Choroid plexus epithelial cell (primary cell): ENCODE data around the gene PRXL2B.
A peak's percentile ranks its signal among the peaks of the same experiment; 100 is the strongest.

Experiments
- DNase-seq: peaks from one replicate; pipeline ENCODE4 v3.0.0-alpha.2; 2010; ENCODE audit warnings: low read depth
- H3K4me3 ChIP-seq: 2 replicates; pipeline ENCODE4 v1.5.1; 2011; ENCODE audit warnings: low read depth, mild to moderate bottlenecking, control low read depth, low read length, moderate library complexity
- TF ChIP-seq, protein P1 (sequence below): conservative IDR thresholded peaks from 2 replicates; pipeline ENCODE4 v1.5.1; 2011; ENCODE audit warnings: low read depth, mild to moderate bottlenecking, control low read depth, inconsistent platforms, low read length, moderate library complexity

Gene PRXL2B

DNA sequence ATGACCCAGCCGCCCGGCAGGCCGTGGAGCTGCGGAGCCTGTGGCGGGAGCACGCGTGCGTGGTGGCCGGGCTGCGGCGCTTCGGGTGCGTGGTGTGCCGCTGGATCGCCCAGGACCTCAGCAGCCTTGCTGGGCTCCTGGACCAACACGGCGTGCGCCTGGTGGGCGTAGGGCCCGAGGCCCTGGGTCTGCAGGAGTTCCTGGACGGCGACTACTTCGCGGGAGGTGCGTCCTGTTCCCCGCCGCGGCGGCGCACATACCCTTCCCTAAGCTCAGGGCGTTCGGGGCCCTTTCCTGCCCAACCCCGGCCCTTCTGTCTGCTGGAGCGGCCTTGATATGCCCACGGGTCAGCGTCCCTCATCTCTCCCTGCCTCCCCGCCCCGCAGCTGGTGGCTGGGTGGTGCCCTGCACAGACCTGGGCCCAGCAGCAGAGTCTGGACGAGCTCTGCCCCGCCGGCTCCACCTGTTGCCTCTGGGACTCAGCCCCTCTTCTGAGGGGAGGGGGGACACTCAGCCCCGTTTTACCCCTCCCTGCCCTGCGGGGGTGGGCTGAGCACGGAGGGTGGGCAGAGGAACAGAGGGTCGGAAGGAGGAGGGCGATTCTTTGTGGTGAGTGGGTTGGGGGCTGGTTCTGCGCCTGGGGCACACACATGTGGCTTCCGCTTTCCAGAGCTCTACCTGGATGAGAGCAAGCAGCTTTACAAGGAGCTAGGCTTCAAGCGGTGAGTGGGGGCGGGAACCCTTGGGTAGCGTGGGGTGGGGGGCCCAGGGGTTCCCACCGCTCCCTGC is 688 bp downstream of the PRXL2B start:
- TF ChIP-seq, protein P1, sequence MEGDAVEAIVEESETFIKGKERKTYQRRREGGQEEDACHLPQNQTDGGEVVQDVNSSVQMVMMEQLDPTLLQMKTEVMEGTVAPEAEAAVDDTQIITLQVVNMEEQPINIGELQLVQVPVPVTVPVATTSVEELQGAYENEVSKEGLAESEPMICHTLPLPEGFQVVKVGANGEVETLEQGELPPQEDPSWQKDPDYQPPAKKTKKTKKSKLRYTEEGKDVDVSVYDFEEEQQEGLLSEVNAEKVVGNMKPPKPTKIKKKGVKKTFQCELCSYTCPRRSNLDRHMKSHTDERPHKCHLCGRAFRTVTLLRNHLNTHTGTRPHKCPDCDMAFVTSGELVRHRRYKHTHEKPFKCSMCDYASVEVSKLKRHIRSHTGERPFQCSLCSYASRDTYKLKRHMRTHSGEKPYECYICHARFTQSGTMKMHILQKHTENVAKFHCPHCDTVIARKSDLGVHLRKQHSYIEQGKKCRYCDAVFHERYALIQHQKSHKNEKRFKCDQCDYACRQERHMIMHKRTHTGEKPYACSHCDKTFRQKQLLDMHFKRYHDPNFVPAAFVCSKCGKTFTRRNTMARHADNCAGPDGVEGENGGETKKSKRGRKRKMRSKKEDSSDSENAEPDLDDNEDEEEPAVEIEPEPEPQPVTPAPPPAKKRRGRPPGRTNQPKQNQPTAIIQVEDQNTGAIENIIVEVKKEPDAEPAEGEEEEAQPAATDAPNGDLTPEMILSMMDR: no peak
- peak overlapping the region; percentile 80 for H3K4me3 ChIP-seq
- DNase-seq: peak; percentile 26

DNA sequence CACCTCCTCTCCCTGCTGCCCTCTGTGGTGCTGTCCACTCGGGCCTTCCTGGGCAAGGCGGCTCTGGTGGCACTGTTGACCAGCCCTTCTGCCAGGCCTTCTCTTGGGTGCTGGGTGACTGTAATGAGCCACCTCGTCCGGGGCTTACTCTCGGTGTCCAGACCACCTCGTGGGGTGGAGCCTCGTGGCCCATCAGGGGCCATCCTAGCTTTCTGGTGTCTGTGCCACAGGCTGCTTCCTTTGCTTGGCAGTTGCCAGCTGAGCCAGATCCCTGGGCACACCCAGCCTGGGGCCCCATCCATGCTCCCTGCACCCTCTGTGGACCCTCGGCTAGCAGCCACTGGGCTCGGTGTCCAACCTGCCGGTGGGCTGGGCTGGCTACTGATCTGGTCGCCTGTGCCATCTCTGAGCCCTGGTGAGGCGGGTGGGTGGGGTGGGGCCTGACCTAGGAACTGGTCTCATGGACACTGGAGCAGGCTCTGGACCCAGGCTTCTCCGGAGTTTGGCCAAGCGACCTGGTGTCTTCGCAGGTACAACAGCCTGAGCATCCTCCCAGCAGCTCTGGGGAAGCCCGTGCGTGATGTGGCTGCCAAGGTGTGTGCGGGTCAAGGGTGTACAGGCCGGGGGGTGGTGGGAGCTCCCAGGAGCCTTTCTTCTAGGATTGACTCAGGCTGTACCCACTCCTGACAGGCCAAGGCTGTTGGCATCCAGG is 1.4 kb downstream of the PRXL2B start:
- no peak overlapping the region for H3K4me3 ChIP-seq
- no peak for DNase-seq
- TF ChIP-seq, protein P1: no peak

- no peak for DNase-seq
- H3K4me3 ChIP-seq: no peak overlapping the region
- TF ChIP-seq, protein P1: no peak
These were observed 2.3 kb downstream of the PRXL2B start for GRCh38 chr1:2588661-2589430.

DNA sequence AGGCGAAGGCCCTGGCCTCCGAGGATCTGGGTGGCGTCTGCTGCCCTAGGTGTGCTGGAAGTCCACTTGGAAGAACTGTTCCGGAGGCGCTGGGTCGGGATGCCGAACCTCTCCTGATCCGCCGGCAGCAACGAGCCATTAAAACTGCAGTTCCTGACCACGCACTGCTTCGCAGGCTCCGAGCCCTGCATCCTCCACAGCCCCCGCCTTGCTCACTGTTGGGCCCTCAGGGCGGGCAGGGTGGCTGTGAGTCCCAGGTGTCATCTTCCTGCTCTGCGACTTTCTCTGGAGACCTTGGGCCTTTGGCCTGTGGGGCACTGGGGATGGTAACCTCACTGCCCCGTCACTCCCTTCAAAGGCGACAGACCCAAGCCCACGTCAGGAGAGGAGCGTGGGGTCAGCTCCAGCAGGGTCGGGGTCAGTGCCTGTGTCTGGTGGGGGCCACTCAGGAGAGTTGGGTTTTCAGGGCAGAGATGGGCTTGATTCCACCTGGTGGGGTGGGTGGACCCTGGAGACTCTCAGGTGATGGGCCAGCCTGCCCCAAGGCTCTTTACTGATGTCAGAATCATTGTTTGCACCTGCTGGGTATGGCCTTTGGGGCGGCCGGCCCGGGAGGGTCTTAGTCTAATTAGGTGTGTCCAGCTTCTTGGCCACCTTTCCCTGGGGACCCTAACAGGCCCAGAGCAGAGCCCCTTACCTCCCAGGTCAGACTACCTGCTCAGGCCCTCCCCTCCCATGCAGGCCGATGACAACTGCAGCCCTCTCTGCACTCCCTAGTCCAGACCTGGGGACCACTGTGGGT is 3.1 kb downstream of the PRXL2B start:
- TF ChIP-seq, protein P1: no peak
- DNase-seq: no peak

GRCh38 chr1:2590233-2591141 is 3.9 kb downstream of the PRXL2B start:
- H3K4me3 ChIP-seq: no peak overlapping the region
- TF ChIP-seq, protein P1: no peak
- DNase-seq: no peak

More for the DNA sequence above, 3.1 kb downstream of the PRXL2B start:
- H3K4me3 ChIP-seq: no peak overlapping the region

- TF ChIP-seq, protein P1: no peak
- no peak overlapping the region for H3K4me3 ChIP-seq
- DNase-seq: no peak
These were observed 4.6 kb downstream of the PRXL2B start for GRCh38 chr1:2591233-2591580.
